Measurements from ENCODE around the gene PRKX.
"Not testable (repeated sequence)": the region's sequence is repeated elsewhere in the genome, so short reads cannot be mapped to it uniquely, and the experiment has no call there.

The PRKX gene

DNA sequence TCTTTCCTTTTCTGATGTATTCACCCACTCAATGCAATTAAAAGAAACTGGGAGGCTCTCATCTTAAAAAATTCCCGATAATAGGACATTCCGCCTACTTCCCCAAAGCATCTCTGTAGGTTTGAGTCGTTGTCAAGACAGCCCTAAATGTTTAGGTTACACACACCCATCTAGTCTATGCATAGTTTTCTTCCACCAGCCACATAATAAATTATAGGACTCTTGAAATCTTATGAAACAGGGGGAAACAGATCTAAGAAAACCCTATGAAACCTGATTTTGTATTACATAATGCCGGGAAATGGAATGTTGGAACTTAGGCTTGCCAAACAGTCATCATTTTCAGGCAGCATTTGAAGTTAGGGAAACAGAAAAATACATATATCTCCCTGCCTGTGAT, 150.0 kb downstream of the PRKX start:
- DNase-seq = no peak

- DNase-seq = not testable (repeated sequence)
Observed at GRCh38 chrX:3560010-3560409, 153.4 kb downstream of the PRKX start.
